22Rv1 (cell line): ENCODE measurements around the gene CD320.

ENCODE experiments used
- ZFX ChIP-seq: fragments of 450-650 bp; IDR thresholded peaks from 2 replicates; pipeline ENCODE4 v1.6.1; 2017; ENCODE audit warnings: antibody characterized with exemption, borderline replicate concordance
- TF ChIP-seq, protein P1 (sequence below): fragments of 450-650 bp; IDR thresholded peaks from 2 replicates; pipeline ENCODE4 v1.5.1; 2017; ENCODE audit warnings: mild to moderate bottlenecking

DNA sequence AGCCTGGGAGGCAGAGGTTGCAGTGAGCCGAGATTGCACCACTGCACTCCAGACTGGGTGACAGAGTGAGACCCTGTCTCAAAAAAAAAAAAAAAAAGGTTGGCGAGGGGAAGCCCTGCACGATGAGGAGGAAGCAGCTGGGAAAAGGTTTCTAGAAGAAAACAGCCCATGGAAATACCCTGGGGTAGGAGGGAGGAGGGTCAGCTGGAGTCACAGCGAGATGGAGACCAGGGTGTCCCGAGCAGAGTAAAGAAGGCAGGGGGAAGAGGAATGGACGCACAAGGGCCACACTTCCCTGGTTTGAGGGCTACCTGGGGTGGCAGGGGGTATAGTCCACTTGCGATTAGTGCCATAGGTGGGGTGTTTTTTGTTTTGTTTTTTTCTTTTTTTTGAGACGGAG, 28.5 kb upstream of the CD320 start:
- TF ChIP-seq, protein P1, sequence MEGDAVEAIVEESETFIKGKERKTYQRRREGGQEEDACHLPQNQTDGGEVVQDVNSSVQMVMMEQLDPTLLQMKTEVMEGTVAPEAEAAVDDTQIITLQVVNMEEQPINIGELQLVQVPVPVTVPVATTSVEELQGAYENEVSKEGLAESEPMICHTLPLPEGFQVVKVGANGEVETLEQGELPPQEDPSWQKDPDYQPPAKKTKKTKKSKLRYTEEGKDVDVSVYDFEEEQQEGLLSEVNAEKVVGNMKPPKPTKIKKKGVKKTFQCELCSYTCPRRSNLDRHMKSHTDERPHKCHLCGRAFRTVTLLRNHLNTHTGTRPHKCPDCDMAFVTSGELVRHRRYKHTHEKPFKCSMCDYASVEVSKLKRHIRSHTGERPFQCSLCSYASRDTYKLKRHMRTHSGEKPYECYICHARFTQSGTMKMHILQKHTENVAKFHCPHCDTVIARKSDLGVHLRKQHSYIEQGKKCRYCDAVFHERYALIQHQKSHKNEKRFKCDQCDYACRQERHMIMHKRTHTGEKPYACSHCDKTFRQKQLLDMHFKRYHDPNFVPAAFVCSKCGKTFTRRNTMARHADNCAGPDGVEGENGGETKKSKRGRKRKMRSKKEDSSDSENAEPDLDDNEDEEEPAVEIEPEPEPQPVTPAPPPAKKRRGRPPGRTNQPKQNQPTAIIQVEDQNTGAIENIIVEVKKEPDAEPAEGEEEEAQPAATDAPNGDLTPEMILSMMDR = no peak
- TF ChIP-seq ZFX = no peak
